Activated T-helper 1 cell treated with Interleukin-2 at 50 U/mL for 16 hours (primary cell): ENCODE data around the gene GFOD1.
A peak's percentile ranks its signal among the peaks of the same experiment; 100 is the strongest.
"Not testable (repeated sequence)": the region's sequence is repeated elsewhere in the genome, so short reads cannot be mapped to it uniquely, and the experiment has no call there.

Source experiments
- DNase-seq: peaks from one replicate; pipeline ENCODE4 v3.0.0-alpha.2; 2020; ENCODE audit warnings: low read depth

Gene GFOD1

DNA sequence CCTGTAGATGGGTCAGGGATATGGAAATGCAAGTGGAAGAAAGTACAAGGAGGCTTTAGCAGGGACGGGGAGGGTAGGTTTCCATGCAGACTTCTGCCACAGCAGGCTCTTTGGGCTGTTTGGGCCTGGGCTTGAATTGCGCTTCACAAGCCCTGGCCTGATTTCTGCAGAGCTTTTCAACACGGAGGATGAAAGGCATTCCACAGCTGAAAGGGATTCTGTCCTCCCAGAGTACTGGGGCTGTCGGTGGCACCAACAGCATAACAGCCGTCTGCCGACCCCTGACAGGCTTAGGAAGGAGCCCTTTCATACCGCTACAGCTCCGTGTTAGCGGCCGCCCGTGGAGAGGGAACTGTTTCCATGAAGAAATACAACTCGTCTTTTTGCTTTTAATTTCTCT, 136.1 kb downstream of the GFOD1 start:
- DNase-seq = no peak

DNA sequence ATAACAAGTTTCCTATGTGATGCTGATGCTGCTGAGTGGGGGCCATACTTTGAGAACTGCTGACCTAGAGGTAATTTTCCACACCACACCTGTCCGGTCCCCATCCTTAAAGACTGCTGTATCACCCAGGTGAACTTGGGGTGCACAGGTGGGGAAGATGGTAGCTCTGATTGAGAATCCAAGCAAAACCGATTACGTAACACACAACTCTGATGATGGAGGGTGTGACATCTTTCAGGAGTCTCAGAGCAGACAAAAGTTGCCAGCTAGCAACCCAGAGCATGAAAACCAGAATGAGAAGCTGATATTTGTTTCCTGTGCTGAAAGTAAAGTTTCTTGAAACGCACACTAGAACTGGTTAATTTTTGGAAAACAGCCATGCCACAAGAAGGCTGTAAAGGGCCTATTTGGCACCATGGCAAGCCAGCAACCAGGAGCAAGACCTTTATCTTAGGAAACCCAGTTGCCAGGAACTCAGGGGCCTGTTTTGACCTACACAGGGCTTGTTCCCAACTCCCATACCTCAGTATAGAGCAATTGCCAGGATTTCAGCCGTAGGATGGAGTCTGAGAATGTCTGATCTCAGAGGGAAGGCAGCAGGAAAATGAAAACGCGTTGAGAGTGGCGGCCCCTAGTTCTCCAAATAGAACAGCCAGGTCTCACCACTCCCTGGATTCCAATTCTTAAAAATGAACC, 137.4 kb downstream of the GFOD1 start:
- DNase-seq = no peak

DNA sequence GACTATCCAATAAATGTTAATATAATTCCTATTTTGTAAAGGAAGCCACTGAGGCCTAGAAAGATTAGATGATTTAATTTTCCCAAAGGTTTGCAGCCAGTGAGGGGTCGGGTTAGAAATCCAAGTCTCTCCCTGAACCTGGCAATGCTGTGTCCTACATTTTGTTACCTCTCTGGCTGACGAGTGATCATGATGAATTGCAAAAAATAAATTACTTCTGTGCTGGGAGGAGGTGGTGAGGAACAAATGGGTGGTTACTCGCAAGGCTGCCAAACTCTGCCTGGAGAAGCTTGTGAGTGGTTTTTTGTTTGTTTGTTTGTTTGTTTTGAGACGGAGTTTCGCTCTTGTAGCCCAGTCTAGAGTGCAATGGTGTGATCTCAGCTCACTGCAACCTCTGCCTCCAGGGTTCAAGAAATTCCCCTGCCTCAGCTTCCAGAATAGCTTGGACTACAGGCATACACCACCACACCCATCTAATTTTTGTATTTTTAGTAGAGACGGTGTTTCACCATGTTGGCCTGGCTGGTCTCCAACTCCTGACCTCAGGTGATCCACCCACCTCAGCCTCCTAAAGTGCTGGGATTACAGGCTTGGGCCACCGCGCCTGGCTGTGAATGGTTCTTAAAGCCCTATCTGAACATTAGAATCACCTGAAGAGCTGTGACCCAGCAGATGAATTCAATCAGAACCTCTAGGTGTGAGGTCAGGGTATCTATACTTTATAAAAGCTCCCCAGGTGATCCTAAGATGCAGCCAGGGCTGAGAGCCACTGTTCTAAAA, 138.9 kb downstream of the GFOD1 start:
- no peak for DNase-seq

- DNase-seq = no peak
Measured at GRCh38 chr6:13346245-13346644, 141.2 kb downstream of the GFOD1 start.

GRCh38 chr6:13342414-13343019, 144.9 kb downstream of the GFOD1 start:
- no peak for DNase-seq

- DNase-seq = no peak
Measured at GRCh38 chr6:13339863-13340630, 147.4 kb downstream of the GFOD1 start.

GRCh38 chr6:13338038-13338437, 149.4 kb downstream of the GFOD1 start:
- DNase-seq = no peak

DNA sequence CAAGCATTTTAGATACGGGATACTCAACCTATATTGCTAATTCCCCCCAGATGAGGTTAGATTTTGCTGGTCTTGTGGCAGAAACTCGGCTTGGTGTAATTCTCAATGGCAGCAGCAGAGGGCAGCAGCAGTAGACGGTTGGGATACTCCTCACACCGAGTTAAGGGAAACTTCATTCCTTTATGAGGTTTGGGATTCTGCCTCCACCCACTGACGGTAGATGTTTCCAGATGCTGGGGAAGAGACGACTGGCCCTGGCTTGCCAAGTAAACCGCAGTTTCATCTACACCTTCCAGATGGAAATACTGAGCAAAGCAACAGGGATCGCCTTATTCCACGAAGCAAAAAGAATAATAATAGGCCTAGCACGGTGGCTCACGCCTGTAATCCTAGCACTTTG, 150.8 kb downstream of the GFOD1 start:
- DNase-seq = peak; percentile 41

DNA sequence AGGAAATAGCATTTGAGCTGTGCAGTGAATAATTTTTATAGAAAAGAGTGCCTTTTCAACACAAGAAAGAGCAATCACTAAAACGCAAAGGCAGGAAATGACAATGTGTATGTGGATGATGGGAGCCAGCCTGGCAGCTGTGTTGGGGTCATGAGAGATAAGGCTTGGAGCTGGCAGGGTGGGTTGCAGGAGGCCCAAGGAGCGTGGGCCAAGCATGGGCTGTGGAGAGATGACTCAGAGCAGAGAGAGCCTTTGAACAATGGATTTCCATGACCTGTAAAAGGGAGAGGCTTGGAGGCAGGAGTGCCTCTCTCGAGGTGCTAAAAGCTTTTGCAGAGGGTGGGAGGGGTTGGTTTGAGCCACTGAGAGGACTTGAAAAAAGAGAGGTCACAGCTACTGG, 152.4 kb downstream of the GFOD1 start:
- no peak for DNase-seq

- DNase-seq = no peak
Measured at GRCh38 chr6:13332349-13332706, 155.1 kb downstream of the GFOD1 start.

- no peak for DNase-seq
Measured at GRCh38 chr6:13331516-13332348, 155.7 kb downstream of the GFOD1 start.

DNA sequence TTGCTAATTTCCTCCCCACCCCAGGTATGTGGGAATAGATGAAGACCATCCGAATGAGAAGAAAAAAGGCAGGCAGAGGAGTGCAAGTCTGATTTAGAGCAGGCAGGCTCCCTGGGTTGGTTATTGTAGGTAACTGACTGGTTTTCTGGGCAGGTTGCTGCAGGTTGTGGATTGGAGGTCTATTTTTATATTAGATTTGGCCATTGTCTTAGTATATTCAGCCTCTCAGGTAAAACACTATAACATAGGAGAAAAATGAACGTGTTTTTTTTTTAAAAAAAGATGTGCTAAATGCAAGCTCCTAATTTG, 158.6 kb downstream of the GFOD1 start:
- DNase-seq = no peak

DNA sequence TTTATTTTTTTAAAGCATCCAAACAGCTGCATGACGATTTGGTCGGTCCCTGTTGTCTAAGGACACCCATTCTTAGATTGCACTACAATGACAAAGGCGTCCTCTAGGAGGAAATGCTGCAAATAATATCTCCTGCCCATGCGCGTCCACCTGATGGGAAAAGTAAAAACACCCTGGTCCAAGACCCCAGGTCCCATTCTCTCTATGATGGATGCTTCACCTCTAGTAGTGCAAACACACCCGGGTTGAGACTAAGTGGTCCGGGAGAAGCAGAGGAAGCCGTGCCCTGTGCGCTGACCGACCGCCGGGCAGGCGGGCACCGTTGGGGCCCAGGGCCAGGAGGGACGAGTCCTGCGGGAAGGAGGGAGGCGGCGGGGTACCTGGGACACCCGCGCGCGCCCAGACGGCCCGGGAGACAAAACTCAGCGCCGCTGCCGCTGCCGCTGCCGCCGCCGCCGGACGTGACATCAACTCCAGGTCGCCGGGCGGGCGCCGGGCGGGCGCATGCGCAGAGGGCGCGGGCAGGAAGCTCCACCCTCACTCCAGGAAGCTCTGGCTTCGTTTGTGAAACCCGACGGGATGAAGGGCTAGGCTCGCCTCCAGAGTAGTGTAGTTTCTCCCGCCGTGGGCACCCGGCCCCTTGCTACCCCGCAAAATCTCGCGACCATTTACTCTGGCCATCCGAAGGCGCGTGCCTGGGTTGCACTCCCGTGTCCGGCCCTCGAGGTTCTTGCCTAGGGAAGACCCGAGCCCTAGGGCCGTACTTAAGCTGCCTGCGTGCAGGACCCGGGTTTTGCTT, 159.1 kb downstream of the GFOD1 start, which contains the start of gene TBC1D7:
TSS of gene TBC1D7 (minus strand) at position 462 of the 799 bp plus-strand sequence. CDS start 1,639 bp downstream, outside the sequence.
- DNase-seq = peak; percentile 91

DNA sequence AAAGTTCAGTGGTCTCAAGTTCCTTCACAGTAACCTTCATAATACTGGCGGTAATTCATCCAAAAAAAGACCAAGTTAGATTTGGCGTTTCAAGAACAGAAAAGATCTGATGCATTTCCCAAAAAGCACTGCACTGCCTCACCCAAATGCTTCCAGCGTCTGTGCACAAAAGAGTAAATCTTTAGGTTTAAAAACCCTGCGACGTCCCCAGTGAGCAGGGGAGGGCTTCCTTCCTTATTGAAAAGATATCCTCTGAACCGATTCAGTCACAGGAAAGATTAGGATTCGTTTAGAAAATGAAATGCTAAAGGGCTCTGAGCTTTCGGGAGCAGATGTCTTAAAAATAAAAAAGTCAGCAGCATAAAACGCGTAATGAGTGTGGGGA, 159.7 kb downstream of the GFOD1 start:
- DNase-seq = no peak

GRCh38 chr6:13326031-13326586, 161.3 kb downstream of the GFOD1 start:
- not testable (repeated sequence) for DNase-seq

- DNase-seq = no peak
Measured at GRCh38 chr6:13319891-13320564, 167.4 kb downstream of the GFOD1 start.

- DNase-seq = no peak
Measured at GRCh38 chr6:13318821-13319220, 168.6 kb downstream of the GFOD1 start.

DNA sequence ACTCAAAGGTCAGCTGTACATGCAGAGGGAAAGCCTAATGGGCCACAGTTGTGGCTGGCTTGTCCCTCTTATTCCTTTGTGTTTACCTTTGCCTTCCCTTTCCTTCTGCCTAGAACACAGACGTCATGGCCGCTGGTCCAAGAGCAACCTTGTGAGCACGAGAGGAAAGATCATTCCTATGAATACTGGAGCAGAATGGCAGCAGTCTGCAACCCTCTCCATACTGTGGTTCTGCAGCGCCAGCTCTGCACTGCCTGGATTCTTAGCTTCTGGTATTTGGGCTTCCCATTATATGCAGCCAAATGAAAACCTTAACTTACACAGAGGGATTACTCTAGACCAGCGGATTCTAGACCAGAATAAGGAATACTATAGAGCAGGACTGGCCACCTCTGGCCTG, 171.5 kb downstream of the GFOD1 start:
- no peak for DNase-seq

- no peak for DNase-seq
Measured at GRCh38 chr6:13314806-13315205, 172.6 kb downstream of the GFOD1 start.

- DNase-seq = no peak
Measured at GRCh38 chr6:13311155-13311554, 176.2 kb downstream of the GFOD1 start.
